ENCODE data around the gene MRPL55. TPM values are rescaled to one million over a fixed set of nuclear protein-coding genes. Genes with fewer than 3 reads are reported as not detected.

MRPL55 gene
- total and polyA plus RNA-seq, 2 of the 13 experiments (the other 11 are each of a cell fraction or from before 2014, with no cell fraction given) = 58.6 to 92.9 TPM

GRCh38 chr1:228108055-228108690 lies 926 bp downstream of the MRPL55 start:
- WGBS (ENCODE audit: low lambda C conversion rate) = 27% methylated on average over 5 of the region's 11 CpGs
- FAIRE-seq (no peak), ATAC-seq (no peak), DNase-seq (ENCODE audit: low spot score) (no peak)
- peaks cover 2 to 7% of the 10 kb centered on the region in 2 experiments; a peak in 2 of 5 replicates for H3K36me3 ChIP-seq (replicated peaks in 1 of 2; ENCODE audit: control insufficient read depth in 1 of 2, insufficient read depth in 2 of 2, low read length in 2 of 2)
- peaks cover 35% of the 10 kb centered on the region for H3K4me1 ChIP-seq (ENCODE audit: insufficient read depth, low read length)
- peak overlapping the region; percentile 97 for H3K9ac ChIP-seq (ENCODE audit: insufficient read depth, low read depth, low read length)
- intact Hi-C loops (cut with micrococcal nuclease; ENCODE audit: unreplicated experiment) (no loop called here), in situ Hi-C loops (cut with HindIII; ENCODE audit: extremely low pct_ligation_motif_present, low pct_unique_long_range_greater_than_20kb) (no loop called here)
- peaks cover 18% of the 10 kb centered on the region for H3K79me2 ChIP-seq (ENCODE audit: insufficient read depth, low read length)
- no TSS peak for BruUV-seq (replicated peaks)
- peak overlapping the region; percentile 90 to 99 (median 97) for H3K4me3 ChIP-seq (replicated peaks in 1 of 3; ENCODE audit: insufficient read depth in 1 of 3, low read depth in 2 of 3, low read length in 3 of 3)
- H3K27me3 ChIP-seq (ENCODE audit: control insufficient read depth in 1 of 2, insufficient read depth in 2 of 2, low read length in 2 of 2) = no peaks in the 10 kb centered on the region; a peak in 1 of 5 replicates
- H3K4me2 ChIP-seq (ENCODE audit: low read depth, low read length) = peak overlapping the region; percentile 93
- peak overlapping the region; percentile 79 for H3K27ac ChIP-seq (ENCODE audit: extremely low read length, insufficient read depth, low read length)
- CTCF ChIA-PET (ENCODE audit: low intra/inter-chr PET ratio, low total read pairs) = no interaction called here
- no peak overlapping the region for H2AFZ ChIP-seq (ENCODE audit: low read length)
- POLR2A ChIA-PET = interaction anchor here (0.8 to 1.3 kb wide), 2 partner anchors 8 to 24 kb away, joined by 3 read pairs; no protein-coding TSS in a partner anchor
- no peaks in the 10 kb centered on the region for H3K9me3 ChIP-seq (ENCODE audit: low read length)
- no peaks in the 10 kb centered on the region for H4K20me1 ChIP-seq (ENCODE audit: insufficient read depth, low read length)
- TF ChIP-seq ZNF530 (CRISPR knock-in tag; IDR thresholded peaks at IDR 0.05; ENCODE audit: low read depth) (no peak), ZNF232 (CRISPR knock-in tag; IDR thresholded peaks at IDR 0.05; ENCODE audit: borderline replicate concordance) (0 out of 2 replicates have a peak, but pooled peaks have one; percentile 7), ZNF441 (CRISPR knock-in tag; IDR thresholded peaks at IDR 0.05; ENCODE audit: borderline replicate concordance) (0 out of 2 replicates have a peak, but pooled peaks have one; percentile 0)

GRCh38 chr1:228107636-228108035 lies 1.5 kb downstream of the MRPL55 start:
- no TSS peak for BruUV-seq (replicated peaks)
- intact Hi-C loops (cut with micrococcal nuclease; ENCODE audit: unreplicated experiment) (no loop called here), in situ Hi-C loops (cut with HindIII; ENCODE audit: extremely low pct_ligation_motif_present, low pct_unique_long_range_greater_than_20kb) (no loop called here)
- 98% methylated on average over 7 of the region's 19 CpGs for whole genome bisulfite sequencing (ENCODE audit: low lambda C conversion rate)
- TF ChIP-seq ZNF709 (CRISPR knock-in tag; IDR thresholded peaks at IDR 0.05) (no peak), ZNF691 (CRISPR knock-in tag; IDR thresholded peaks at IDR 0.05; ENCODE audit: borderline replicate concordance, low read depth) (no peak), ZNF335 (CRISPR knock-in tag; IDR thresholded peaks at IDR 0.05) (no peak), PAWR (CRISPR knock-in tag; IDR thresholded peaks at IDR 0.05; ENCODE audit: borderline replicate concordance) (no peak), SOX13 (IDR thresholded peaks at IDR 0.05) (no peak), SOX13 (CRISPR knock-in tag; conservative IDR thresholded peaks at IDR 0.05 in 1 of 2, IDR thresholded peaks at IDR 0.05 in 1 of 2) (no peak), AGO2 (optimal IDR thresholded peaks at IDR 0.05; ENCODE audit: low read depth, low read length) (peak; percentile 55)
- H3K36me3 ChIP-seq (replicated peaks in 1 of 2; ENCODE audit: control insufficient read depth in 1 of 2, insufficient read depth in 2 of 2, low read length in 2 of 2) = peaks cover 2 to 7% of the 10 kb centered on the region in 2 experiments; a peak in 2 of 5 replicates
- FAIRE-seq (no peak), DNase-seq (ENCODE audit: low spot score) (no peak), ATAC-seq (no peak)
- no peak overlapping the region for H2AFZ ChIP-seq (ENCODE audit: low read length)
- peaks cover 18% of the 10 kb centered on the region for H3K79me2 ChIP-seq (ENCODE audit: insufficient read depth, low read length)
- peaks cover 35% of the 10 kb centered on the region for H3K4me1 ChIP-seq (ENCODE audit: insufficient read depth, low read length)
- CTCF ChIA-PET (ENCODE audit: low intra/inter-chr PET ratio, low total read pairs) = no interaction called here
- H3K27me3 ChIP-seq (ENCODE audit: control insufficient read depth in 1 of 2, insufficient read depth in 2 of 2, low read length in 2 of 2) = no peaks in the 10 kb centered on the region; a peak in 1 of 5 replicates
- POLR2A ChIA-PET = no interaction called here
- H3K4me3 ChIP-seq (replicated peaks in 1 of 3; ENCODE audit: insufficient read depth in 1 of 3, low read depth in 2 of 3, low read length in 3 of 3) = peak overlapping the region in 1 of 3 experiments; percentile 99; a peak in 2 of 6 replicates
- no peaks in the 10 kb centered on the region for H4K20me1 ChIP-seq (ENCODE audit: insufficient read depth, low read length)
- H3K9ac ChIP-seq (ENCODE audit: insufficient read depth, low read depth, low read length) = peak overlapping the region; percentile 97; the same call in 1 of the 2 replicates
- H3K9me3 ChIP-seq (ENCODE audit: low read length) = no peaks in the 10 kb centered on the region
- H3K27ac ChIP-seq (ENCODE audit: extremely low read length, insufficient read depth, low read length) = no peak overlapping the region
- H3K4me2 ChIP-seq (ENCODE audit: low read depth, low read length) = peak overlapping the region; percentile 93

Data from HepG2 (cell line).